ENCODE measurements around the gene DBN1.
A peak's percentile ranks its signal among the peaks of the same experiment; 100 is the strongest.

DBN1 gene

GRCh38 chr5:177458912-177459350 lies 14.5 kb downstream of the DBN1 start:
- Histone ChIP-seq H2BK12ac (ENCODE audit: low read length in 2 of 2) (no peak overlapping the region), H3K23ac (ENCODE audit: low read length in 2 of 2) (no peak overlapping the region), H3K36me3 (ENCODE audit: control insufficient read depth in 1 of 2, insufficient read depth in 2 of 2, low read depth in 1 of 2, low read length in 2 of 2) (peaks cover 62 to 72% of the 10 kb centered on the region in 2 experiments), H4K8ac (ENCODE audit: low read length) (no peak overlapping the region), H3K18ac (ENCODE audit: low read depth in 1 of 2, low read length in 2 of 2) (no peak overlapping the region), H2AK5ac (ENCODE audit: low read length, severe bottlenecking) (no peak overlapping the region), H4K91ac (ENCODE audit: low read length) (no peak overlapping the region), H3K27ac (ENCODE audit: low read length, poor library complexity, severe bottlenecking) (no peak overlapping the region), H2BK120ac (ENCODE audit: low read depth, low read length) (no peak overlapping the region), H3K4ac (ENCODE audit: low read depth in 1 of 2, low read length in 2 of 2) (no peak overlapping the region), H2BK5ac (ENCODE audit: low read depth, low read length, poor library complexity, severe bottlenecking) (no peak overlapping the region), H2BK15ac (ENCODE audit: low read depth, poor library complexity, severe bottlenecking) (no peak overlapping the region), H3K14ac (ENCODE audit: low read length in 2 of 2) (no peak overlapping the region), H3K4me1 (ENCODE audit: control insufficient read depth, insufficient read depth, low read depth, low read length) (peaks cover 34% of the 10 kb centered on the region), H3K9me3 (ENCODE audit: control insufficient read depth, low read length) (no peaks in the 10 kb centered on the region), H3K4me3 (ENCODE audit: insufficient read depth in 1 of 2, low read depth in 1 of 2, low read length in 2 of 2) (no peak overlapping the region), H3K4me2 (ENCODE audit: low read length, poor library complexity, severe bottlenecking) (no peak overlapping the region), H3K79me1 (replicated peaks; ENCODE audit: low read length, poor library complexity, severe bottlenecking) (peaks cover 8% of the 10 kb centered on the region), H3K9ac (ENCODE audit: low read length) (no peak overlapping the region), H3K27me3 (ENCODE audit: control insufficient read depth in 1 of 2, insufficient read depth in 1 of 2, low read length in 2 of 2) (no peaks in the 10 kb centered on the region), H2AFZ (ENCODE audit: low read depth, low read length) (no peak overlapping the region)
- 92% methylated on average over 14 of the region's 14 CpGs for WGBS
- DNase-seq: peak; percentile 35

GRCh38 chr5:177457852-177458681 lies 15.4 kb downstream of the DBN1 start:
- Histone ChIP-seq H3K4me2 (ENCODE audit: low read length, poor library complexity, severe bottlenecking) (no peak overlapping the region), H2BK15ac (ENCODE audit: low read depth, poor library complexity, severe bottlenecking) (no peak overlapping the region), H3K27me3 (ENCODE audit: control insufficient read depth in 1 of 2, insufficient read depth in 1 of 2, low read length in 2 of 2) (no peaks in the 10 kb centered on the region), H2BK5ac (ENCODE audit: low read depth, low read length, poor library complexity, severe bottlenecking) (no peak overlapping the region), H3K36me3 (ENCODE audit: control insufficient read depth in 1 of 2, insufficient read depth in 2 of 2, low read depth in 1 of 2, low read length in 2 of 2) (peaks cover 55 to 68% of the 10 kb centered on the region in 2 experiments), H4K8ac (ENCODE audit: low read length) (no peak overlapping the region), H3K4me3 (ENCODE audit: insufficient read depth in 1 of 2, low read depth in 1 of 2, low read length in 2 of 2) (no peak overlapping the region), H3K14ac (ENCODE audit: low read length in 2 of 2) (no peak overlapping the region), H3K79me1 (replicated peaks; ENCODE audit: low read length, poor library complexity, severe bottlenecking) (peaks cover 9% of the 10 kb centered on the region), H2AK5ac (ENCODE audit: low read length, severe bottlenecking) (no peak overlapping the region), H2AFZ (ENCODE audit: low read depth, low read length) (no peak overlapping the region), H2BK12ac (ENCODE audit: low read length in 2 of 2) (no peak overlapping the region), H3K9me3 (ENCODE audit: control insufficient read depth, low read length) (no peaks in the 10 kb centered on the region), H4K91ac (ENCODE audit: low read length) (no peak overlapping the region), H3K9ac (ENCODE audit: low read length) (no peak overlapping the region), H2BK120ac (ENCODE audit: low read depth, low read length) (no peak overlapping the region), H3K4me1 (ENCODE audit: control insufficient read depth, insufficient read depth, low read depth, low read length) (peaks cover 37% of the 10 kb centered on the region), H3K4ac (ENCODE audit: low read depth in 1 of 2, low read length in 2 of 2) (no peak overlapping the region), H3K23ac (ENCODE audit: low read length in 2 of 2) (no peak overlapping the region), H3K27ac (ENCODE audit: low read length, poor library complexity, severe bottlenecking) (no peak overlapping the region), H3K18ac (ENCODE audit: low read depth in 1 of 2, low read length in 2 of 2) (no peak overlapping the region)
- 89% methylated on average over 20 of the region's 20 CpGs for WGBS
- DNase-seq: no peak

GRCh38 chr5:177456976-177457851 lies 16.2 kb downstream of the DBN1 start:
- DNase-seq: peak; percentile 99
- Histone ChIP-seq H3K9me3 (ENCODE audit: control insufficient read depth, low read length) (no peaks in the 10 kb centered on the region), H2BK12ac (ENCODE audit: low read length in 2 of 2) (no peak overlapping the region), H3K4ac (ENCODE audit: low read depth in 1 of 2, low read length in 2 of 2) (no peak overlapping the region), H2BK120ac (ENCODE audit: low read depth, low read length) (no peak overlapping the region), H3K36me3 (ENCODE audit: control insufficient read depth in 1 of 2, insufficient read depth in 2 of 2, low read depth in 1 of 2, low read length in 2 of 2) (peaks cover 48 to 67% of the 10 kb centered on the region in 2 experiments), H3K14ac (ENCODE audit: low read length in 2 of 2) (no peak overlapping the region), H3K79me1 (replicated peaks; ENCODE audit: low read length, poor library complexity, severe bottlenecking) (peaks cover 14% of the 10 kb centered on the region), H4K8ac (ENCODE audit: low read length) (no peak overlapping the region), H2AFZ (ENCODE audit: low read depth, low read length) (no peak overlapping the region), H3K27me3 (ENCODE audit: control insufficient read depth in 1 of 2, insufficient read depth in 1 of 2, low read length in 2 of 2) (no peaks in the 10 kb centered on the region), H4K91ac (ENCODE audit: low read length) (no peak overlapping the region), H3K4me2 (ENCODE audit: low read length, poor library complexity, severe bottlenecking) (no peak overlapping the region), H2BK5ac (ENCODE audit: low read depth, low read length, poor library complexity, severe bottlenecking) (no peak overlapping the region), H3K23ac (ENCODE audit: low read length in 2 of 2) (no peak overlapping the region), H3K9ac (ENCODE audit: low read length) (peak overlapping the region; percentile 47), H2BK15ac (ENCODE audit: low read depth, poor library complexity, severe bottlenecking) (no peak overlapping the region), H3K4me1 (ENCODE audit: control insufficient read depth, insufficient read depth, low read depth, low read length) (peaks cover 35% of the 10 kb centered on the region), H3K4me3 (ENCODE audit: insufficient read depth in 1 of 2, low read depth in 1 of 2, low read length in 2 of 2) (no peak overlapping the region), H3K27ac (ENCODE audit: low read length, poor library complexity, severe bottlenecking) (no peak overlapping the region), H2AK5ac (ENCODE audit: low read length, severe bottlenecking) (no peak overlapping the region), H3K18ac (ENCODE audit: low read depth in 1 of 2, low read length in 2 of 2) (no peak overlapping the region)
- whole genome bisulfite sequencing: 83% methylated on average over 17 of the region's 24 CpGs

GRCh38 chr5:177456591-177456964 lies 16.9 kb downstream of the DBN1 start:
- Histone ChIP-seq H3K27ac (ENCODE audit: low read length, poor library complexity, severe bottlenecking) (peak overlapping the region; percentile 13), H2BK120ac (ENCODE audit: low read depth, low read length) (no peak overlapping the region), H4K91ac (ENCODE audit: low read length) (no peak overlapping the region), H3K4ac (ENCODE audit: low read depth in 1 of 2, low read length in 2 of 2) (no peak overlapping the region), H3K4me2 (ENCODE audit: low read length, poor library complexity, severe bottlenecking) (no peak overlapping the region), H3K4me3 (ENCODE audit: insufficient read depth in 1 of 2, low read depth in 1 of 2, low read length in 2 of 2) (no peak overlapping the region), H3K9me3 (ENCODE audit: control insufficient read depth, low read length) (no peaks in the 10 kb centered on the region), H2BK5ac (ENCODE audit: low read depth, low read length, poor library complexity, severe bottlenecking) (no peak overlapping the region), H3K9ac (ENCODE audit: low read length) (peak overlapping the region; percentile 47), H2BK12ac (ENCODE audit: low read length in 2 of 2) (no peak overlapping the region), H3K36me3 (ENCODE audit: control insufficient read depth in 1 of 2, insufficient read depth in 2 of 2, low read depth in 1 of 2, low read length in 2 of 2) (peaks cover 44 to 60% of the 10 kb centered on the region in 2 experiments), H4K8ac (ENCODE audit: low read length) (no peak overlapping the region), H3K18ac (ENCODE audit: low read depth in 1 of 2, low read length in 2 of 2) (no peak overlapping the region), H3K4me1 (ENCODE audit: control insufficient read depth, insufficient read depth, low read depth, low read length) (peaks cover 33% of the 10 kb centered on the region), H2AFZ (ENCODE audit: low read depth, low read length) (no peak overlapping the region), H3K27me3 (ENCODE audit: control insufficient read depth in 1 of 2, insufficient read depth in 1 of 2, low read length in 2 of 2) (no peaks in the 10 kb centered on the region), H3K14ac (ENCODE audit: low read length in 2 of 2) (no peak overlapping the region), H3K23ac (ENCODE audit: low read length in 2 of 2) (no peak overlapping the region), H2AK5ac (ENCODE audit: low read length, severe bottlenecking) (no peak overlapping the region), H3K79me1 (replicated peaks; ENCODE audit: low read length, poor library complexity, severe bottlenecking) (peaks cover 14% of the 10 kb centered on the region), H2BK15ac (ENCODE audit: low read depth, poor library complexity, severe bottlenecking) (no peak overlapping the region)
- 51% methylated on average over 10 of the region's 12 CpGs for WGBS
- DNase-seq: no peak

Data from mesenchymal stem cell (in vitro differentiated cells and primary cell).